ENCODE results near the gene ARID3B. TPM values are rescaled to one million over a fixed set of nuclear protein-coding genes. Genes with fewer than 3 reads are reported as not detected.

ARID3B gene
- total RNA-seq, 1 donor from 2014 or later, result 2.5 TPM

DNA sequence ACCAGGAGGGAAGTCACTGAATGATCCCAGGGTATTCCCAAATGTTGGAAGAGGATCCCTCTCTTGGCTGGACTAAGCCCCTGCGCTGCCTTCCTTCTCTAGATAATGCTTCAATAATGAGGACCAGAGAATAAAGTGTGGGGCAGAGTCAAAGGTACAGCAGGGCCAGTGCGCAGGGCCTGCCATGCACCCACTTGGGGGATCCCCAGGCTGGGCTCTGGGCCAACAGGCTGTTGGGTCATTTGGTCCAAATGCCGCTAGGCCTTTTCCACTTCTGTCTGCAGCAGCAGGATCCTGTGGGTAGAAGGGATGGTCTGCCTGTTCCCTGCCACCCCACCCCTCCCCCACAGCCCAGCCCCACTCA, 68.9 kb downstream of the ARID3B start:
- H3K4me3 Mint-ChIP-seq (ENCODE audit: unreplicated experiment), result no peak overlapping the region
- H3K27ac Mint-ChIP-seq (ENCODE audit: unreplicated experiment), result no peak overlapping the region
- H3K36me3 Mint-ChIP-seq (ENCODE audit: low read depth), result no peaks in the 10 kb centered on the region
- DNase-seq (ENCODE audit: low spot score), result no peak
- no peaks in the 10 kb centered on the region for H3K9me3 Mint-ChIP-seq (ENCODE audit: low read depth)
- no peaks in the 10 kb centered on the region for H3K4me1 Mint-ChIP-seq (ENCODE audit: low read depth)
- peaks cover 14% of the 10 kb centered on the region for H3K27me3 Mint-ChIP-seq (ENCODE audit: low read depth)
- TF ChIP-seq, protein P1, sequence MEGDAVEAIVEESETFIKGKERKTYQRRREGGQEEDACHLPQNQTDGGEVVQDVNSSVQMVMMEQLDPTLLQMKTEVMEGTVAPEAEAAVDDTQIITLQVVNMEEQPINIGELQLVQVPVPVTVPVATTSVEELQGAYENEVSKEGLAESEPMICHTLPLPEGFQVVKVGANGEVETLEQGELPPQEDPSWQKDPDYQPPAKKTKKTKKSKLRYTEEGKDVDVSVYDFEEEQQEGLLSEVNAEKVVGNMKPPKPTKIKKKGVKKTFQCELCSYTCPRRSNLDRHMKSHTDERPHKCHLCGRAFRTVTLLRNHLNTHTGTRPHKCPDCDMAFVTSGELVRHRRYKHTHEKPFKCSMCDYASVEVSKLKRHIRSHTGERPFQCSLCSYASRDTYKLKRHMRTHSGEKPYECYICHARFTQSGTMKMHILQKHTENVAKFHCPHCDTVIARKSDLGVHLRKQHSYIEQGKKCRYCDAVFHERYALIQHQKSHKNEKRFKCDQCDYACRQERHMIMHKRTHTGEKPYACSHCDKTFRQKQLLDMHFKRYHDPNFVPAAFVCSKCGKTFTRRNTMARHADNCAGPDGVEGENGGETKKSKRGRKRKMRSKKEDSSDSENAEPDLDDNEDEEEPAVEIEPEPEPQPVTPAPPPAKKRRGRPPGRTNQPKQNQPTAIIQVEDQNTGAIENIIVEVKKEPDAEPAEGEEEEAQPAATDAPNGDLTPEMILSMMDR (IDR thresholded peaks at IDR 0.05), result no peak

DNA sequence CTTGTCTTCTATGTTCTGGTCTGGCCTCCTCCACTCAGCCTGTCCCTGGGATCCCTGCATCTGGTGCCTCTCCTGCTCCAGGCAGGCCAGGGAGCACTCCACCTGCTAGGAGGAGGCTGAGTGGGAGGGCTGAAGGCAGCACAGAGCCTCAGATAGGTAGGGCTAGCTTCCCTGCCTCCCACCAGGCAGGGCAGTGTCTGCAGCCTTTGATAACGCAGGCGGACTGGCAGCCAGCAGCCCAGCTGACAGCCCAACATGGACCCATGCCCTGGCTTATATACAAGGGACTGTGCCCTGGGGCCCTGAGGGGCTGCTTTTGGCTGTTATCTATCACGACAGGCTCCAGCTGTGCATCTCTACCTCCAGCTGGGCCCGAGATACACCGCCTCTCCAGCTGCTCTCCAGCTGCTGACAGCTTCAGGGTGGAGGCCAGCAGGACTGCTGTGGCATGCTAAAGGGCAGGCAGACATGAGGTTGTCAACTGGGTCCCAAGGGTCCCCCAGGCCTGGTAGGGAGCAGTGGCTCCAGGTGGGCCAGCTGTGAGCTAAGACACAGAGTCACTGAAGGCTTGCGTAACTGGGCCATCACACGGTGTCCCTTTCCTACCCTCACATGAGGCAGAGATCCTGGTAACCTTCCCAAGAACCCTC, 69.4 kb downstream of the ARID3B start:
- Mint-ChIP-seq H3K4me3 (ENCODE audit: unreplicated experiment) (no peak overlapping the region), H3K27ac (ENCODE audit: unreplicated experiment) (no peak overlapping the region), H3K36me3 (ENCODE audit: low read depth) (no peaks in the 10 kb centered on the region), H3K9me3 (ENCODE audit: low read depth) (no peaks in the 10 kb centered on the region), H3K27me3 (ENCODE audit: low read depth) (peaks cover 14% of the 10 kb centered on the region), H3K4me1 (ENCODE audit: low read depth) (no peaks in the 10 kb centered on the region)
- DNase-seq (ENCODE audit: low spot score), result no peak
- TF ChIP-seq, protein P1 (IDR thresholded peaks at IDR 0.05), result no peak

- Mint-ChIP-seq H3K36me3 (ENCODE audit: low read depth) (no peaks in the 10 kb centered on the region), H3K4me3 (ENCODE audit: unreplicated experiment) (no peak overlapping the region)
- TF ChIP-seq, protein P1 (IDR thresholded peaks at IDR 0.05), result no peak
Measured at GRCh38 chr15:74611341-74611740, 70.3 kb downstream of the ARID3B start.

DNA sequence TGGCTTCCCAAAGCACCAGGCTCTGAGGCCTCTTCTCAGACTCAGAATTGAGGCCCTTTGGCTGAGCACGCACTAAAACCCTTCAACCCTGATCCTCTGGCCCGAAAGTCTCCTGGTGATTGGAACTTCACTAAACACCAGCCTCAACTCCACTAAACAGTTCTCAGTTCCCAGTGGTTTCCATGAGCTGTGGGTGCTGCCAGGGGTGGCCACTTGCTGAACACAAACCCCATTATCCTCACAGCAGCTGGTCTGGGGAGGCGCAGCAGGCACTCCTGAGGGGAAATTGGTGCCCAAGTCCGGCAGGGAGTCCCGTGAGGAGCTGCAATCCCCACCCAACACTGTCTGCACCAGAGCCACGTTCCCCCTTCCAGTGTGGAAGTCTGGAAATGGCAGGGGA, 70.8 kb downstream of the ARID3B start:
- Mint-ChIP-seq H3K27me3 (ENCODE audit: low read depth) (peaks cover 14% of the 10 kb centered on the region), H3K36me3 (ENCODE audit: low read depth) (no peaks in the 10 kb centered on the region), H3K27ac (ENCODE audit: unreplicated experiment) (no peak overlapping the region), H3K4me3 (ENCODE audit: unreplicated experiment) (no peak overlapping the region), H3K9me3 (ENCODE audit: low read depth) (no peaks in the 10 kb centered on the region), H3K4me1 (ENCODE audit: low read depth) (peaks cover 6% of the 10 kb centered on the region)
- DNase-seq (ENCODE audit: low spot score), result no peak
- TF ChIP-seq, protein P1 (IDR thresholded peaks at IDR 0.05), result no peak

More at GRCh38 chr15:74611341-74611740, 70.3 kb downstream of the ARID3B start:
- no peak for DNase-seq (ENCODE audit: low spot score)
- Mint-ChIP-seq H3K4me1 (ENCODE audit: low read depth) (peaks cover under 1% of the 10 kb centered on the region), H3K27ac (ENCODE audit: unreplicated experiment) (no peak overlapping the region), H3K9me3 (ENCODE audit: low read depth) (no peaks in the 10 kb centered on the region), H3K27me3 (ENCODE audit: low read depth) (peaks cover 14% of the 10 kb centered on the region)

DNA sequence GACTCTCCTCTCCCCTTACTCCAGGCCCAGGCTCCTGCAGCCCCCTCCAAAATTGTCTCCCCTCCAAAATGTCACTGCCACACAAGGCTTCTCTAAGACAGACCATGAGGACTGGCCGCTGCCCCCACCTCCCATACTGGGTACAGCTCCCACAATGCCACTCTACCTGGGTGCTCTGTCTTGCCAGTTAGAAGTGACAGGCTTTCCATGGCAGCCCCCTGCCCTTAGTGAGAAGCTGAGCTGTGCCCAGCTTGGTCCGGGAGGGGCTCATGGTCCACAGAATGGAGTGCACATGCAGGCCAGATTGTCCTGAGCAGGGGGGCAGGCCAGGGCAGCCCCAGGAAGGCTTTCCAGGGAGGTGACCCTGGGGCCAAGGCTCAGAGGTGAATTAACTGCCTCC, 71.7 kb downstream of the ARID3B start:
- H3K27me3 Mint-ChIP-seq (ENCODE audit: low read depth), result peaks cover 14% of the 10 kb centered on the region
- peaks cover 14% of the 10 kb centered on the region for H3K4me1 Mint-ChIP-seq (ENCODE audit: low read depth)
- no peak overlapping the region for H3K27ac Mint-ChIP-seq (ENCODE audit: unreplicated experiment)
- TF ChIP-seq, protein P1 (IDR thresholded peaks at IDR 0.05), result no peak
- no peak overlapping the region for H3K4me3 Mint-ChIP-seq (ENCODE audit: unreplicated experiment)
- H3K36me3 Mint-ChIP-seq (ENCODE audit: low read depth), result no peaks in the 10 kb centered on the region
- no peak for DNase-seq (ENCODE audit: low spot score)
- no peaks in the 10 kb centered on the region for H3K9me3 Mint-ChIP-seq (ENCODE audit: low read depth)

All from chondrocyte (in vitro differentiated cells).